Esophagus squamous epithelium (tissue), 5 donors: Measurements from ENCODE around the gene CORO2A. TPM values are rescaled to one million over a fixed set of nuclear protein-coding genes. Genes with fewer than 3 reads are reported as not detected.
"Not testable (repeated sequence)": the region's sequence is repeated elsewhere in the genome, so short reads cannot be mapped to it uniquely, and the experiment has no call there.

ENCODE experiments used
- DNase-seq: peaks from one replicate; lab custom pipeline; 2025; lab: John Stamatoyannopoulos, UW
- H3K27ac ChIP-seq, 4 donors: fragments of 200-600 bp; sonication (generic); one replicate each; pipeline ENCODE4 v1.5.1; 2016 to 2019; ENCODE audit warnings: mild to moderate bottlenecking in 1 of 4
- H3K27me3 ChIP-seq, 4 donors: fragments of 200-600 bp; sonication (generic); 1 replicate in 3 of 4; 2 replicates in 1 of 4; pipeline versions ENCODE4 v1.5.1 to v1.6.0; 2017 to 2021; ENCODE audit warnings: antibody characterized with exemption in 1 of 4
- H3K36me3 ChIP-seq, 3 donors: fragments of 200-600 bp; sonication (generic); one replicate each; pipeline ENCODE4 v1.5.1; 2016 to 2019
- H3K4me1 ChIP-seq, 3 donors: fragments of 200-600 bp; sonication (generic); one replicate each; pipeline ENCODE4 v1.5.1; 2017 to 2019
- H3K4me3 ChIP-seq, 4 donors: fragments of 200-600 bp; sonication (generic); 1 replicate in 3 of 4; 2 replicates in 1 of 4; pipeline ENCODE4 v1.5.1; 2016 to 2019; ENCODE audit warnings: mild to moderate bottlenecking in 2 of 4, moderate library complexity in 1 of 4
- H3K9me3 ChIP-seq, 3 donors: fragments of 200-600 bp; sonication (generic); one replicate each; pipeline ENCODE4 v1.5.1; 2016 to 2019
- CTCF ChIP-seq, 6 experiments: fragments of 450-650 bp in 4 of 6; fragments of 200-600 bp in 2 of 6; sonication (generic) in 2 of 6; IDR thresholded peaks; one replicate each; pipeline ENCODE4 v1.5.1; 2016 to 2019; ENCODE audit warnings: antibody characterized with exemption in 6 of 6, mild to moderate bottlenecking in 4 of 6, moderate library complexity in 4 of 6
- POLR2A ChIP-seq, 4 donors: fragments of 450-650 bp; IDR thresholded peaks; one replicate each; pipeline ENCODE4 v1.6.1; 2017; ENCODE audit warnings: antibody characterized with exemption in 4 of 4, mild to moderate bottlenecking in 4 of 4, moderate library complexity in 3 of 4
- WGBS, 2 donors: methylation state at CpG; one replicate each; pipeline ENCODE4 v1.1.5; 2018; 5-methylcytosine and 5-hydroxymethylcytosine counted together
- intact Hi-C: fragments of 100-400 bp; cut with DNase I; formaldehyde crosslinking; loops from one replicate; pipeline ENCODE4 v1.15.0; 2022
- total RNA-seq, 4 donors: library from RNA; depleted of rRNA; stranded (reverse); fragments of >200 nt; gene quantifications; one replicate each; pipeline ENCODE4 v1.1.0, GENCODE V29; 2016
- donor health status: DM: yes; HTN: yes; CAD: no.

CORO2A gene
- total RNA-seq, 4 donors from 2014 or later: 15.6 to 27.6 (median 26.1) TPM

GRCh38 chr9:98175028-98175569, 17.3 kb downstream of the CORO2A start:
- no peak overlapping the region for H3K4me3 ChIP-seq

GRCh38 chr9:98174502-98174918, 17.9 kb downstream of the CORO2A start:
- H3K9me3 ChIP-seq, H3K4me3 ChIP-seq, DNase-seq, intact Hi-C loops, H3K27me3 ChIP-seq, H3K36me3 ChIP-seq: not testable (repeated sequence)
- Histone ChIP-seq H3K27ac (peak overlapping the region in 3 of 4 donors; percentile 24 to 55 (median 29)), H3K4me1 (peaks cover 4 to 51% (median 11%) of the 10 kb centered on the region in 3 donors)
- WGBS, 2 donors: 57 to 60% methylated on average over 5 of the region's 5 CpGs

More at GRCh38 chr9:98175028-98175569, 17.3 kb downstream of the CORO2A start:
- intact Hi-C loops: no loop called here
- no peak for DNase-seq
- 33% methylated on average over 1 of the region's 6 CpGs; no CpG with 5 or more reads in 1 of the 2 donors for WGBS, 2 donors
- Histone ChIP-seq H3K27me3 (no peaks in the 10 kb centered on the region), H3K27ac (peak overlapping the region in 3 of 4 donors; percentile 24 to 55 (median 29)), H3K9me3 (no peaks in the 10 kb centered on the region), H3K4me1 (peaks cover 4 to 47% (median 9%) of the 10 kb centered on the region in 3 donors), H3K36me3 (peaks cover 0 to 9% (median 0%) of the 10 kb centered on the region in 3 donors)
- no peak for TF ChIP-seq POLR2A (IDR thresholded peaks at IDR 0.05)
- no peak for TF ChIP-seq CTCF (IDR thresholded peaks at IDR 0.05)

- peaks cover 9 to 64% (median 21%) of the 10 kb centered on the region in 3 donors for H3K4me1 ChIP-seq
- H3K27me3 ChIP-seq: no peaks in the 10 kb centered on the region
- WGBS, 2 donors: 83 to 86% methylated on average over 8 to 12 of the region's 16 CpGs
- no peak for DNase-seq
- peak overlapping the region in 1 of 4 donors; percentile 13 for H3K27ac ChIP-seq
- peaks cover 0 to 9% (median 0%) of the 10 kb centered on the region in 3 donors for H3K36me3 ChIP-seq
- intact Hi-C loops: no loop called here
- TF ChIP-seq CTCF (IDR thresholded peaks at IDR 0.05) (no peak), POLR2A (IDR thresholded peaks at IDR 0.05) (no peak)
- H3K9me3 ChIP-seq: no peaks in the 10 kb centered on the region
- H3K4me3 ChIP-seq: no peak overlapping the region
These were observed 19.3 kb downstream of the CORO2A start for GRCh38 chr9:98173181-98173580.

GRCh38 chr9:98172604-98173003, 19.8 kb downstream of the CORO2A start:
- H3K36me3 ChIP-seq: peaks cover 0 to 9% (median 0%) of the 10 kb centered on the region in 3 donors
- intact Hi-C loops: no loop called here
- peak overlapping the region in 1 of 4 donors; percentile 13 for H3K27ac ChIP-seq
- no peaks in the 10 kb centered on the region for H3K9me3 ChIP-seq
- H3K27me3 ChIP-seq: no peaks in the 10 kb centered on the region
- peaks cover 9 to 64% (median 21%) of the 10 kb centered on the region in 3 donors for H3K4me1 ChIP-seq
- 56 to 81% methylated on average over 2 to 3 of the region's 3 CpGs for WGBS, 2 donors
- no peak for DNase-seq
- no peak overlapping the region for H3K4me3 ChIP-seq
- TF ChIP-seq POLR2A (IDR thresholded peaks at IDR 0.05): no peak
- TF ChIP-seq CTCF (IDR thresholded peaks at IDR 0.05): no peak

- H3K4me1 ChIP-seq: peaks cover 9 to 64% (median 21%) of the 10 kb centered on the region in 3 donors
- 62 to 72% methylated on average over 6 to 11 of the region's 16 CpGs for WGBS, 2 donors
- H3K27me3 ChIP-seq: no peaks in the 10 kb centered on the region
- intact Hi-C loops: no loop called here
- no peak for DNase-seq
- no peak overlapping the region for H3K27ac ChIP-seq
- H3K36me3 ChIP-seq: peaks cover 0 to 9% (median 0%) of the 10 kb centered on the region in 3 donors
- no peak overlapping the region for H3K4me3 ChIP-seq
- H3K9me3 ChIP-seq: no peaks in the 10 kb centered on the region
- TF ChIP-seq CTCF (IDR thresholded peaks at IDR 0.05) (no peak), POLR2A (IDR thresholded peaks at IDR 0.05) (no peak)
These were observed 21.1 kb downstream of the CORO2A start for GRCh38 chr9:98171176-98171925.
